Smooth muscle cell (in vitro differentiated cells): Measurements from ENCODE around the gene LRRC56. TPM values are rescaled to one million over a fixed set of nuclear protein-coding genes. Genes with fewer than 3 reads are reported as not detected.

Experiments
- DNase-seq: peaks from one replicate; lab custom pipeline; 2025; ENCODE audit not compliant: unreplicated experiment; lab: John Stamatoyannopoulos, UW
- H2AFZ ChIP-seq: fragments of 200-600 bp; sonication (generic); 2 replicates; pipeline ENCODE4 v1.6.0; 2016; ENCODE audit warnings: antibody characterized with exemption, low read depth, mild to moderate bottlenecking
- H3F3A ChIP-seq: fragments of 200-600 bp; sonication (generic); 2 replicates; pipeline ENCODE4 v1.6.0; 2017; ENCODE audit warnings: antibody characterized with exemption, low read depth
- H3K27ac ChIP-seq: fragments of 200-600 bp; sonication (generic); 2 replicates; pipeline ENCODE4 v1.5.1; 2016; ENCODE audit warnings: low read depth, mild to moderate bottlenecking
- H3K27me3 ChIP-seq: fragments of 200-600 bp; sonication (generic); 2 replicates; pipeline ENCODE4 v1.6.1; 2016; ENCODE audit warnings: low read depth, mild to moderate bottlenecking
- H3K36me3 ChIP-seq: fragments of 200-600 bp; sonication (generic); 2 replicates; pipeline ENCODE4 v1.5.1; 2016; ENCODE audit warnings: low read depth
- H3K4me1 ChIP-seq: fragments of 200-600 bp; sonication (generic); 2 replicates; pipeline ENCODE4 v1.5.1; 2016; ENCODE audit warnings: low read depth
- H3K4me2 ChIP-seq: fragments of 200-600 bp; sonication (generic); 2 replicates; pipeline ENCODE4 v1.6.0; 2016; ENCODE audit warnings: mild to moderate bottlenecking
- H3K4me3 ChIP-seq: fragments of 200-600 bp; sonication (generic); 2 replicates; pipeline ENCODE4 v1.5.1; 2016; ENCODE audit warnings: mild to moderate bottlenecking
- H3K79me2 ChIP-seq: fragments of 200-600 bp; sonication (generic); 2 replicates; pipeline ENCODE4 v1.6.0; 2016; ENCODE audit warnings: low read depth, mild to moderate bottlenecking
- H3K9ac ChIP-seq: fragments of 200-600 bp; sonication (generic); 2 replicates; pipeline ENCODE4 v1.6.0; 2016; ENCODE audit warnings: low read depth
- H3K9me3 ChIP-seq: fragments of 200-600 bp; sonication (generic); replicated peaks from 2 replicates; pipeline ENCODE4 v1.5.1; 2016; ENCODE audit warnings: low read depth
- H4K20me1 ChIP-seq: fragments of 200-600 bp; sonication (generic); 2 replicates; pipeline ENCODE4 v1.6.0; 2016; ENCODE audit warnings: low read depth
- WGBS: methylation state at CpG from one replicate; pipeline ENCODE4 v1.1.7; 2016; ENCODE audit warnings: low lambda C conversion rate; 5-methylcytosine and 5-hydroxymethylcytosine counted together
- polyA plus RNA-seq: library from polyadenylated mRNA; unstranded; fragments of >200 nt; fragmentation: Nextera tagmentation; extraction: Ambion mirVana; gene quantifications from 2 replicates; pipeline ENCODE4 v1.2.1, GENCODE V29; 2016
- total RNA-seq: library from RNA; depleted of rRNA; stranded (reverse); fragments of >200 nt; gene quantifications from 2 replicates; pipeline ENCODE4 v1.2.3, GENCODE V29; 2014
- TF ChIP-seq, protein P1 (sequence below): fragments of 200-600 bp; sonication (generic); IDR thresholded peaks from 2 replicates; pipeline ENCODE4 v1.5.1; 2017; ENCODE audit warnings: borderline replicate concordance, mild to moderate bottlenecking, antibody characterized with exemption; ENCODE audit not compliant: insufficient read depth, poor library complexity, severe bottlenecking

LRRC56 gene
- total and polyA plus RNA-seq, 2 experiments from 2014 or later = 0.31 to 1.5 TPM

GRCh38 chr11:563812-564578, 26.7 kb downstream of the LRRC56 start:
- H3K79me2 ChIP-seq = peaks cover 16% of the 10 kb centered on the region
- H3K9ac ChIP-seq = no peak overlapping the region
- TF ChIP-seq, protein P1, sequence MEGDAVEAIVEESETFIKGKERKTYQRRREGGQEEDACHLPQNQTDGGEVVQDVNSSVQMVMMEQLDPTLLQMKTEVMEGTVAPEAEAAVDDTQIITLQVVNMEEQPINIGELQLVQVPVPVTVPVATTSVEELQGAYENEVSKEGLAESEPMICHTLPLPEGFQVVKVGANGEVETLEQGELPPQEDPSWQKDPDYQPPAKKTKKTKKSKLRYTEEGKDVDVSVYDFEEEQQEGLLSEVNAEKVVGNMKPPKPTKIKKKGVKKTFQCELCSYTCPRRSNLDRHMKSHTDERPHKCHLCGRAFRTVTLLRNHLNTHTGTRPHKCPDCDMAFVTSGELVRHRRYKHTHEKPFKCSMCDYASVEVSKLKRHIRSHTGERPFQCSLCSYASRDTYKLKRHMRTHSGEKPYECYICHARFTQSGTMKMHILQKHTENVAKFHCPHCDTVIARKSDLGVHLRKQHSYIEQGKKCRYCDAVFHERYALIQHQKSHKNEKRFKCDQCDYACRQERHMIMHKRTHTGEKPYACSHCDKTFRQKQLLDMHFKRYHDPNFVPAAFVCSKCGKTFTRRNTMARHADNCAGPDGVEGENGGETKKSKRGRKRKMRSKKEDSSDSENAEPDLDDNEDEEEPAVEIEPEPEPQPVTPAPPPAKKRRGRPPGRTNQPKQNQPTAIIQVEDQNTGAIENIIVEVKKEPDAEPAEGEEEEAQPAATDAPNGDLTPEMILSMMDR = no peak
- H2AFZ ChIP-seq = no peak overlapping the region
- DNase-seq = no peak
- peaks cover 1% of the 10 kb centered on the region for H3K27me3 ChIP-seq
- H3K4me2 ChIP-seq = no peak overlapping the region
- H3K36me3 ChIP-seq = no peaks in the 10 kb centered on the region
- H3K4me3 ChIP-seq = no peak overlapping the region
- H3K9me3 ChIP-seq = no peaks in the 10 kb centered on the region
- H3F3A ChIP-seq = peaks cover 9% of the 10 kb centered on the region
- peaks cover 12% of the 10 kb centered on the region for H3K4me1 ChIP-seq
- peak overlapping the region; percentile 24 for H3K27ac ChIP-seq
- H4K20me1 ChIP-seq = peaks cover 56% of the 10 kb centered on the region
- WGBS = 79% methylated on average over 12 of the region's 12 CpGs

DNA sequence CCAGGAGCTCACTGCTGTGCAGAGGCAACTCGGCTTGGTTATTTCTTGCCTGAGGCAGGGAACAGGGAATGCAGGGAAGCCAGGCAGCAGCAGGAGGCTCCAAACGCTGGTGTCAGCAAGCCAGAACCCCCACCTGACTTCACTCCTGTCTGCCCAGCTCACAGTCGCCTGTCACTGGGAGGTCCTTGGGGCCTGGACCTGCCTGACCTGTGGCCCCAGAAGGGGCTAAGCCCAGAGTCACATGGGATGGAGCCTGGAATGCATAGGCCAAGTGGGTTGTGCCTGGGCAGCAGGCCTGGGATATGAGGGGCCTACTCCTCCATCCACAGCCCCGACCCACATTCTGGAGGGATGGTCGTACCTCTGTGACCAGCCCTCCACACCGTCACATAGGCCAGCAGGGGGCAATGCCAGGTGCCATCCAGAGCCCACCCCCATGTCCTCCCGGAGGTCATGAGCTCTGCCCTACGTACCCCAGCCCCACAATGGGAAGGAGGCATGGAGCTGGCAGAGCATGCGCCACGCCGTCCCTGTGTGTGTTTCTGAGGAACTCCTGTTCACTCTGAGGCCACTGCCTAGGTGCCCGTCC, 28.7 kb downstream of the LRRC56 start:
- Histone ChIP-seq H4K20me1 (peaks cover 56% of the 10 kb centered on the region), H3K27me3 (no peaks in the 10 kb centered on the region), H3K9ac (no peak overlapping the region), H2AFZ (no peak overlapping the region), H3K36me3 (no peaks in the 10 kb centered on the region), H3K4me1 (peaks cover 14% of the 10 kb centered on the region), H3K4me2 (no peak overlapping the region), H3K79me2 (peaks cover 16% of the 10 kb centered on the region), H3F3A (peaks cover 13% of the 10 kb centered on the region), H3K9me3 (no peaks in the 10 kb centered on the region), H3K27ac (no peak overlapping the region), H3K4me3 (no peak overlapping the region)
- DNase-seq = no peak
- WGBS = 78% methylated on average over 12 of the region's 12 CpGs
- TF ChIP-seq, protein P1 = no peak

- H4K20me1 ChIP-seq = peaks cover 49% of the 10 kb centered on the region
- H3F3A ChIP-seq = peaks cover 13% of the 10 kb centered on the region
- peaks cover 18% of the 10 kb centered on the region for H3K4me1 ChIP-seq
- H3K79me2 ChIP-seq = peaks cover 16% of the 10 kb centered on the region
- no peak for DNase-seq
- TF ChIP-seq, protein P1 = no peak
- no peaks in the 10 kb centered on the region for H3K36me3 ChIP-seq
- H3K27ac ChIP-seq = no peak overlapping the region
- H3K9me3 ChIP-seq = no peaks in the 10 kb centered on the region
- no peak overlapping the region for H2AFZ ChIP-seq
- H3K9ac ChIP-seq = peak overlapping the region; percentile 74
- peak overlapping the region; percentile 99 for H3K4me2 ChIP-seq
- H3K27me3 ChIP-seq = no peaks in the 10 kb centered on the region
- WGBS = 90% methylated on average over 18 of the region's 18 CpGs
- peak overlapping the region; percentile 93 for H3K4me3 ChIP-seq
Observed at GRCh38 chr11:567011-567628, 29.8 kb downstream of the LRRC56 start.
